ENCODE measurements around the gene GPR52.
"Not testable (repeated sequence)": the region's sequence is repeated elsewhere in the genome, so short reads cannot be mapped to it uniquely, and the experiment has no call there.

The GPR52 gene, protein sequence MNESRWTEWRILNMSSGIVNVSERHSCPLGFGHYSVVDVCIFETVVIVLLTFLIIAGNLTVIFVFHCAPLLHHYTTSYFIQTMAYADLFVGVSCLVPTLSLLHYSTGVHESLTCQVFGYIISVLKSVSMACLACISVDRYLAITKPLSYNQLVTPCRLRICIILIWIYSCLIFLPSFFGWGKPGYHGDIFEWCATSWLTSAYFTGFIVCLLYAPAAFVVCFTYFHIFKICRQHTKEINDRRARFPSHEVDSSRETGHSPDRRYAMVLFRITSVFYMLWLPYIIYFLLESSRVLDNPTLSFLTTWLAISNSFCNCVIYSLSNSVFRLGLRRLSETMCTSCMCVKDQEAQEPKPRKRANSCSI

DNA sequence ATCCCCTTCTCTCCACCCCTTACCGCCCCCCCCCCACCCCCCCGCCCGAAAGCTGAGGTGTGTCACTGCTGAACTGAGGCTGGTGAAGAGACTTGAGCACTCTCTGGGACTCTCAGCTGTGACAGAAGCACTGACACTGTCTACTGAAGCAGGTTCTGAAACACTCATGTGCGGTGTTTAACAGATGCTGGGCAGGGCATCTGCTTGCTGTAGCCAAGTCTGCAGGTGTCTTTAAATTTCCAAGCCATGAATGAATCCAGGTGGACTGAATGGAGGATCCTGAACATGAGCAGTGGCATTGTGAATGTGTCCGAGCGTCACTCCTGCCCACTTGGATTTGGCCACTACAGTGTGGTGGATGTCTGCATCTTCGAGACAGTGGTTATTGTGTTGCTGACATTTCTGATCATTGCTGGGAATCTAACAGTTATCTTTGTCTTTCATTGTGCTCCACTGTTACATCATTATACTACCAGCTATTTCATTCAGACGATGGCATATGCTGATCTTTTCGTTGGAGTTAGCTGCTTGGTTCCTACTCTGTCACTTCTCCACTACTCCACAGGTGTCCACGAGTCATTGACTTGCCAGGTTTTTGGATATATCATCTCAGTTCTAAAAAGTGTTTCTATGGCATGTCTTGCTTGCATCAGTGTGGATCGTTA, at the start of gene GPR52:
TSS of gene GPR52 (plus strand) at position 99 of the 665 bp plus-strand sequence. CDS start at position 247, 148 bp downstream.
- DNase-seq (ENCODE audit: low read depth): no peak

DNA sequence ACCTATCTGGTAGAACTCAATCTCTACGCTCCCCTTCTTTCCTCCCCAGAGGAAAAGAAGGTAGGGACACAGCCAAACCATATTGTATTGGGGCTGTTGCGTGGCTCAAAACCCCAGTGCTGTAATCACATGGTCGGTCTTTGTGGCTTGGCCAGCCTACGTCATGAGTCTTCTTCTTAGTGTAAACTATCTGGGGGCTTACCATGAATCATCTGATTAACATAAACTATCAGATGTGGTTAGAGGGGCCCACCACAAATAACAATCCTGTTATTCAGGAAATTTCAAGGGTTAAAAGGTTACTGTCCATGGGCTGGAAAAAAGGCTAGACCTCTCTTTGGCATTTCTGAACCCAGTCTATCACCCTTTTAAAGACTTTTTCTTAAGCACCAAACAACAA, 49.5 kb upstream of the GPR52 start:
- peak; percentile 15 for DNase-seq (ENCODE audit: low read depth)

More for the DNA sequence above, at the start of gene GPR52:
- no peak within 1 kb of the TSS for H3K4me3 ChIP-seq (ENCODE audit: low read depth, low read length)

DNA sequence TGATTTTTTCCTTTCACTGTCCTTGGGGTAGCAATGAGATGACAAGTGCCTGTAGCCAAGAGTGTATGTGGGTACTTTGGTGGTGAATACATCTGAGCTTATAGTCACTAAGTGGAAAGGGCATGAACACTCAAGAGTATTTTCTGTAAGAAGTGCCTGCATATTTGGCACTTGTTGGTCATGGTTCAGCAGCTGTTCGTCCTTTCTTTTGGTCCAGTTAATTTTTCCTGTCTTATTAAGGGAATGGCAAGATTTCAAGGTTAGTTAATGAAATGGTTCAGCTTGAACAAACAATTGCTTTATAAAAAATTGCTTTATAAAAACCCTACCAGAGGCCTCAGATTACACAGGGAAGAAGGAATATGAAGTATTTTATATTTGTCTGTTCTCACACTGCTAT, 48.6 kb upstream of the GPR52 start:
- no peak for DNase-seq (ENCODE audit: low read depth)

More for the DNA sequence above, 49.5 kb upstream of the GPR52 start:
- H3K4me3 ChIP-seq (ENCODE audit: low read depth, low read length): no peak overlapping the region

DNA sequence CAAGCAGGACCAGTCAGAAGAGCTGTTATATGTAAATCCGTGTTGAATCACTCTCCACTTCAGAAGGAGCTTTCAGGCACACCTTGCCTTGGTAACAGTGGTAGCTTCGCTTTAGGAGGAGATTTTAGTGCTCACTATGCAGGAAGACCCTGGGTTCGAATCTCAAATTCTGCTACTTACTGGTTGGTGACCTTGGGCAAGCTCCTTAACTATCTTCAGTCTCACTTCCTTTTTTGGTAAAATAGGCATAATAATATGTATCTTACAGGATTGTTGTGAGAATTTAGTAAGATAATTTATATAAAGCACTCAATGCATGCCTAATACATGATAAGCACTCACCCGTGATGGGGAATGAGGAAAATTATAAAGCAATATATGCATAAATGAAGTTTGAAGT, 46.7 kb upstream of the GPR52 start:
- DNase-seq (ENCODE audit: low read depth): no peak
- no peak overlapping the region for H3K4me3 ChIP-seq (ENCODE audit: low read depth, low read length)

More for the DNA sequence above, 48.6 kb upstream of the GPR52 start:
- no peak overlapping the region for H3K4me3 ChIP-seq (ENCODE audit: low read depth, low read length)

DNA sequence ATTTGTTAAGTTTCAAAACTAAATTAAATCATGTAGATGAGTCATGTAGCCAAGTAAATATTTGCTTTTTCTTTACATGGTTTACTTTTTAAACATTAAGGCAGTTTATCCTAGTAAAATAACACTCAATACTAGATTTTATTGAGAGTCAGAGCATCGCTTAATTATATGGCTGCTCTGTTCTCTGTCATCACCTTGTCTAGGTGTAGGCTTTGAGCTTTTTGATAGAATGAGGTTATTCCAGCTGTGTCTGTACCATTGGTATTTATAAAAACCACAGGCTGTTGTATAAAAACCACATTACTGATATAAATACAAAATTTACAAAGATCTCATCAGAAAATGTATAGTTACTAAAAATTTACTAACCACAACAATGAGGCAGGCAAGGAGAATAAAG, 42.5 kb upstream of the GPR52 start:
- H3K4me3 ChIP-seq (ENCODE audit: low read depth, low read length): no peak overlapping the region

DNA sequence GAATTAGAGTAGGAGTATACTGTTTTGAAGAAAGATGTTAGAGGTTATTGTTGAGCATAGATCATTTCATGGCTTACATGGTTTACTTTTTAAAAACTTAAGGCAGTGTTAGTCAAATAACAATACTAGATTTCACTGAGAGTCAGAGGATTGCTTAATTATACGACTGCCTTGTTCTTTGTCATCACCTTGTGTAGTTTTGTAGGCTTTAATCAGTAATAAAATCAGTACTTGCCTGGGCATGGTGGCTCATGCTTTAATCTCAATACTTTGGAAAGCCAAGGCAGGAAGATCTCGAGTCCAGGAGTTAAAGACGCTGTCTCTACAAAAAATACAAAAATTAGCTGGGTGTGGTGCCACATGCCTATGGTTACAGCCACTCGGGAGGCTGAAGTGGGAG, 41.3 kb upstream of the GPR52 start:
- DNase-seq (ENCODE audit: low read depth): no peak
- no peak overlapping the region for H3K4me3 ChIP-seq (ENCODE audit: low read depth, low read length)

More for the DNA sequence above, 42.5 kb upstream of the GPR52 start:
- DNase-seq (ENCODE audit: low read depth): no peak

DNA sequence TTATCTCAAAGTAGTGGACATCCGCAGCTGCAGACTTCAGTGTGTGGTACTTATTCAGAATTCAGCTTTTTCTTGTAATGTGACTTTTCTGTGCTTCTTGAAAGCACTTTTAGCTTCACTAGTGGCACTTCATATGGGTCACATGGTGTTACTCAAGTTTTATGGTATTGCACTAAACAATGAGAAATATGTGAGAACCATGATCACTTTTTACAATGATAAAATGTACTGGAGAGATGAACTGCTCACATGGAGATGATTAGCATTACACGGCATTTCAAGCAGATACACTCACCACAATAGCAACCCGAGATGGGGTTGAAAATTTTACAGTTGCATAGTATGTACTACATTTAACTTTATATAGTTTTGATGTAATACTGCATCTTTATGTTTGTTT, 40.1 kb upstream of the GPR52 start:
- DNase-seq (ENCODE audit: low read depth): no peak

DNA sequence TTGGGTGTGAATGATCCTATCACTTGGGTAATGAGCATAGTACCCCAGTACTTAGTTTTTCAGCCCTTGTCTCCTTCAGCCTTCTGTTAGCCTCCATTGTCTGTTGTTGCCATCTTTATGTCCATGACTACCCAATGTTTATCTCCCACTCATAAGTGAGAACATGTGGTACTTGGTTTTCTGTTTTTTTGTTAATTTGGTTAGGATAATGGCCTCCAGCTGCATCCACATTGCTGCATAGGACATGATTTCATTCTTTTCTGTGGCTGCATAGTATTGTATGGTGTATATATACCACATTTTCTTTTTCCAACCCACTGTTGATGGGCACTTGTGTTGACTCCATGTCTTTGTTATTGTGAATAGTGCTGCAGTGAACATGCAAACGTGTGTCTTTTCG, 39.6 kb upstream of the GPR52 start:
- no peak for DNase-seq (ENCODE audit: low read depth)

More for the DNA sequence above, 40.1 kb upstream of the GPR52 start:
- H3K4me3 ChIP-seq (ENCODE audit: low read depth, low read length): no peak overlapping the region

DNA sequence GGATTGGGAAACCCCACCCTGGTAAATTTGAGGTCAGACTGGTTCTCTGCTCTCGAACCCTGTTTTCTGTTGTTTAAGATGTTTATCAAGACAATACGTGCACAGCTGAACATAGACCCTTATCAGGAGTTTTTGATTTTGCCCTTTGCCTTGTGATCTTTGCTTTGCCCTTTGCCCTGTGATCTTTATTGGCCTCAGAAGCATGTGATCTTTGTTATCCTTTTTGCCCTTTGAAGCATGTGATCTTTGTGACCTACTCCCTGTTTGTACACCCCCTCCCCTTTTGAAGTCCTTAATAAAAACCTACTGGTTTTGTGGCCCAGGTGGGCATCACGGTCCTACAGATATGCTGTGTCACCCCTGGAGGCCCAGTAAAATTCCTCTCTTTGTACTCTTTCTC, 38.0 kb upstream of the GPR52 start:
- not testable (repeated sequence) for H3K4me3 ChIP-seq (ENCODE audit: low read depth, low read length); DNase-seq (ENCODE audit: low read depth)

More for the DNA sequence above, 39.6 kb upstream of the GPR52 start:
- no peak overlapping the region for H3K4me3 ChIP-seq (ENCODE audit: low read depth, low read length)

DNA sequence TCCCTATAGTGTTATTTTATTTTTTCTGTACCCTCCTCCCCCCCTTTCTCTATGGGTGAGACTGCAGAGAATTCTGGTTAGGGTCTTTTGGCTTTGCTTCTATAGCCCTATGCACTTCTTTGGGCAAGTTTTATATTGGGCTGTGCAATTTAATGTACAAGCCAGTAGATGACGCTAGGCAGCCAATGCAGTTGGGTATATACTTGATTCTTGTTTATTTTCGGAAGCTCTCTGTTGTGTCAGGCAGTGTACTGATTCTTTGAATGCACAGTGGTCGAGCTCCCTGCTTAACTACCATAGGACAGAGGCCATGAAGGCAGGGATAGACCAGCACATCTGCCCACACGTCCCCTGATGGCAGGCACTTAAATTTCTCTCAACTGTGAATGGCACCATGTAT, 34.1 kb upstream of the GPR52 start:
- no peak for DNase-seq (ENCODE audit: low read depth)

DNA sequence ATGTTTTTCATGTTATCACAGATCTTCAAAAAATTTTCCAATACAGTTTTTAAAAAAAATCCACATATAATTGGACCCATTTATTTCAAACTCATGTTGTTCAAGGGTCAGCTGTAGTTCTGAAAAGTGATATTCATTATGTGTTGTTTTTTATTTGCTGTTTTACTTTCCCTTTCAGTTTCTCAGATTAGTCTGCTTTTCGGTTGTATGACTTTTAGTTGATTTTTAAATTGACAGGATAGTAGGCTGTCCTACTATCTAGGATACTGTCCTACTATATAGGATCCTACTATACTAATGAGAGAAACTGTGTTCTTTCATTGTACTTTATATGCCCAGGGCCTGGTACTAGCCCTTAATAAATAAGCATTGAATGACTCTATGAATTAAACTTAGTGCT, 33.6 kb upstream of the GPR52 start:
- no peak overlapping the region for H3K4me3 ChIP-seq (ENCODE audit: low read depth, low read length)
- DNase-seq (ENCODE audit: low read depth): no peak

More for the DNA sequence above, 34.1 kb upstream of the GPR52 start:
- H3K4me3 ChIP-seq (ENCODE audit: low read depth, low read length): no peak overlapping the region

DNA sequence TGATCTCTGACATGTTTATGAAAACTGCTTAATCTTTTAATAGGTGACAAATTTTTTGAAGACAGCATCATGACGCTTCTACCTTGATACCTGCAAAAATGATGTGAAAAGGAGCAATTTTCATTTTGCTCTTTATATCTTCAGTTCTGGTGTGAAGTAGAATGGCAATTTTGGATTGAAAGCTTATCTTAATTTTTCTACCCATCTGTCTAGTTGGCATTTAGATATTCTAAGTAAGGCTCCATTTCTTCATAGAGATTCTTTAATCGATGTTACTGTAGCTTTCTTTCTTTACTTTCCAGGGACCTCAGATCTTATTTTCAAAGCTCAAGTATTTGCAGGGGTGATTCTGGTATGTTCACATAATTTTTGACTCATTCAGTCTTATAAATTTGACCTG, 32.3 kb upstream of the GPR52 start:
- H3K4me3 ChIP-seq (ENCODE audit: low read depth, low read length): no peak overlapping the region
- DNase-seq (ENCODE audit: low read depth): no peak

DNA sequence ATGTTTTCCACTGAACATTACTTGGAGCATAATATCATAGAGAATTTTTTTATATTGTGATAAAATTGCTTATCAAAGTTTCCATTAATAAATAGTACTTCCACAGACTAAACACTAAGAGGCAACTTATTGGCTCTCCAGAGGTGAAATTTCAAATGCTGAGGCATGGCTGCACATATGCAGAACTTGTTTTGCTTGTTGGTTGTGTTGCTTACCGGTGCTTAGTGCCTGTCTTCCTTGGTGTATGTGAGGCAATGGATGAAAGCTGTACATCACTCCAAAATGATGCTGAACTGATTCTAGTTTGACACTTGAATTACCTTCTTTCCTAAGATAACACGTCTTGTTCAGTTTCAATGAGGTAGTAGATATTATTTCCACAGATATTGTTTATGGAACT, 29.8 kb upstream of the GPR52 start:
- H3K4me3 ChIP-seq (ENCODE audit: low read depth, low read length): no peak overlapping the region

DNA sequence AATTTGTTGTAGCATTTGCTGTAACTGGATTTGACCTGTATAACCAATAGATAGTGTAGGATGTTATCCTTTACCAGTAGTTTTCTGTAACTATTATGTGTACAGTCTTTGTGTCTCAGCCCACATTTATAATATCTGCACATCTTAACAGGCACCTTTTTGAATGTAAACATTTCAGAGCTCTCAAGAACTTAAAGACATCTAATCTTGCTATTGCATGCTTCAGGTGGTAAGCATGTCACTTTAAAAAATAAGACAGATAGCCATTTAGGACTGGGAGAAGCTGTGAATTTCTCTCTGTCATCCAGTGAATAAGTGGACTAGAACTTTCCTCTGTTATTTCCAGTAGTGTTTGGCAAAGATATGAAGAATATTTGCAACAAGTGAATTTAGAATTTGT, 22.6 kb upstream of the GPR52 start:
- no peak for DNase-seq (ENCODE audit: low read depth)

More for the DNA sequence above, 29.8 kb upstream of the GPR52 start:
- DNase-seq (ENCODE audit: low read depth): no peak

DNA sequence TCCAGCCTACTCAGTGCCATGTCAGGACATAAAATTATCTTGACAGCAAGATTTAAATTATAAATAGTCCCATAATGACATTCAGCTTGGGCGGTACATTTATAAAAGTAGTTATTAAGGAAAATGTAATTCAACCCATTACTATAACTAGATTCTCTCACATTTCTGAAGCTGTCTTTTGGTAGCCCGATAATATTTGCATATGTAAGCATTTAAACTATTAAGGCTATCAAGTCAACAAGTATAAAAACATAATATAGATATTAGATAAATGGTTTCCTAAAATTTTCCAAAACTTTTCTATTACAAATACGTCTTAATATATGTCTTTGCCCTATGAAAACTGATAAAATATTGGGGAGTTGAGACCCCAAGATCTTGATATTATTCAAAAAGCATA, 21.6 kb upstream of the GPR52 start:
- no peak overlapping the region for H3K4me3 ChIP-seq (ENCODE audit: low read depth, low read length)
- no peak for DNase-seq (ENCODE audit: low read depth)

More for the DNA sequence above, 22.6 kb upstream of the GPR52 start:
- H3K4me3 ChIP-seq (ENCODE audit: low read depth, low read length): no peak overlapping the region

DNA sequence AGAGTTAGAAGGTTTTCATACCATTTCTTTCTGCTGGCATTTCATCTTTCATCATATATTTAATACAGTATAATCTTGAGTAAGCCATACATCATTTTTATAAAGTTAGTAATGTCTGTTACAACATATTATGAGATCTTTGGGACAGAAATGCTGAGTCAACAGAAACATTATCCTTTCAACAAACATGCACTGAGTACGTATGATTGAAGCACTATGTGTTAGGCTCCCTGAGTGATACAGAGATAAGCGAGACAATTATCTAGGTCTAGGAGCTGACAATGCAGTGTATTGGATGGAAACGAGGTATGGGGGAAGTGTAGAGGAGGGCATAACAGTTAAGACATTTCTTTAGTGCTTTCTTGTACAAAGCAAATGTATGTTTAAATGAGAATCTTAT, 19.7 kb upstream of the GPR52 start:
- DNase-seq (ENCODE audit: low read depth): no peak
- no peak overlapping the region for H3K4me3 ChIP-seq (ENCODE audit: low read depth, low read length)

DNA sequence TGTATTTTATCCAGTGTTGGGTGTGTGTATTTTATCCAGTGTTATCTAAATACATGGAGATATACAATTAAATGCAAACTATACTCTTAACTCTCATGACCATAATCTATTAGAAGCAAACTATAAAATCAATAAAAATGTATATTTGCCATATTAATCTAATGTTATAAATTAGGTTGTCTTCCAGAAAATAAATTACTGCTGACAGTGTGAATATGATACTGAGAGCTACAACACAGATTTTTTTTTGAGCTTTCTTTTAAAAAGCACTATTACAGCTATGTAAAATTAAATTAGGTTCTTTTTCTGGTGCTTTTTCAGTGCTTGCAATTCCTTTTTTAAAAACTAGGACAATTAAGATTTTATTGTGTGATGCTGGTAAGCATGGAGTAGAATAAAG, 19.0 kb upstream of the GPR52 start:
- no peak for DNase-seq (ENCODE audit: low read depth)
- no peak overlapping the region for H3K4me3 ChIP-seq (ENCODE audit: low read depth, low read length)

DNA sequence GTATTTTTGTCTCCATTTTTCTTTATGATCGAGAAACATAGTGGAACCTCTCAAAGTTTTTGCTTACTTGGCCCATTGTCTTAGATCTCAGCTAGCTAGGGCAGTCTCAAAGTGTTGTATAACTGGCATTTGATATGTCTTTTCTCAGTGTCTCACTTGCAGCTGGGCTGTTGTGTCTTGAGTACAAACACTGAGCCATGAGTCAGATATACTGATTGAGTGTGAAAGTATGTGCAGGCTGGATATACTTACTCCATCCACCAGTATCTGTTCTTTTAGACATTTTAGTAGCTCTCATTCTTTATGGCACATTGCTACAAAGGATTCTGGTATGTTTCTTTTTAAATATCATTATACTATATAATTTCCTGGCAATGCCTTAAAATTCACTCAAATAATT, 14.3 kb upstream of the GPR52 start:
- H3K4me3 ChIP-seq (ENCODE audit: low read depth, low read length): no peak overlapping the region
- DNase-seq (ENCODE audit: low read depth): peak; percentile 45

DNA sequence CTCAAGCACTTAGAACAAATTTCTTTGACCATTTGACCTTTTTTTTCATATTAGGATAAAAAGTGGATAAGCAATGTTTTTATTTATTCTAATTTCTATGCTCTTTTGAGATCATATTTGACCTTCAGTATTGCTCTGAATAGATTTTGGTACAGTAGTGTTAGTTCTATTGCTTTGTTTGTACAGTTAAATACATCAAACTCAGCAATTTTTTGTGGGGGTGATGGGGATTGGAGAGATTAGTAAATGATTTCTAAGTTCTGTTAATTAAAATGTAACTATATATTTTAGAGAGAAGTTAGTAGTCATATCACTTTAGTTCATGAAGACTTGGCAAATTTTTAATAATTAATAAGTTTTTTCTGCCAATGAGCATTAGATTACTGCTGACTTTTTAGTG, 2.4 kb upstream of the GPR52 start:
- no peak for DNase-seq (ENCODE audit: low read depth)
- H3K4me3 ChIP-seq (ENCODE audit: low read depth, low read length): no peak overlapping the region

DNA sequence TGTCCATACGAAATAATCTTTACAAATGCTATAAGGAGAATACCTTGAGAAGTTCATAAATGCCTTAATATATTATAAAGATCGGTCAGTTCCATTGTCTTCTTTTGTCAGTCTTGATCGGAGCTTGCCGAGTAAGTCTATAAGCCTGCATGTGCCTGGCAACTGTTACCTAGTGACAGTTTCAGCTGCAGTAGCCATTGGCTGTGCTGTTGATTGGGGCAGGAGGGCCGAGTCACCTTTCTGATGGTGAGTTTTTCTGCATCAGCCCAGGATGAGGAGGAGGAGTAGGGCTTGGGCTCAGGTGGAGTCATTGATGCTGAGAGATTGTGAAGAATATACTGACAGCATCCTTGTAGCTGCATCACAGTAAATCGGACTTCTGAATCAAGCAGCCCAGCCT, 1.9 kb upstream of the GPR52 start:
- H3K4me3 ChIP-seq (ENCODE audit: low read depth, low read length): no peak overlapping the region
- DNase-seq (ENCODE audit: low read depth): no peak

DNA sequence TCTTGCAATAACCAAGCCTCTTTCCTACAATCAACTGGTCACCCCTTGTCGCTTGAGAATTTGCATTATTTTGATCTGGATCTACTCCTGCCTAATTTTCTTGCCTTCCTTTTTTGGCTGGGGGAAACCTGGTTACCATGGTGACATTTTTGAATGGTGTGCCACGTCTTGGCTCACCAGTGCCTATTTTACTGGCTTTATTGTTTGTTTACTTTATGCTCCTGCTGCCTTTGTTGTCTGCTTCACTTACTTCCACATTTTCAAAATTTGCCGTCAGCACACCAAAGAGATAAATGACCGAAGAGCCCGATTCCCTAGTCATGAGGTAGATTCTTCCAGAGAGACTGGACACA, 743 bp downstream of the GPR52 start:
- no peak for DNase-seq (ENCODE audit: low read depth)
- H3K4me3 ChIP-seq (ENCODE audit: low read depth, low read length): no peak overlapping the region
